Kidney capillary endothelial cell (primary cell): ENCODE measurements around the gene ZNF443.
"Not testable (repeated sequence)": the region's sequence is repeated elsewhere in the genome, so short reads cannot be mapped to it uniquely, and the experiment has no call there.

Experiments
- DNase-seq: peaks from one replicate; pipeline ENCODE4 v3.0.0-alpha.2; 2018; ENCODE audit warnings: low spot score

Gene ZNF443

DNA sequence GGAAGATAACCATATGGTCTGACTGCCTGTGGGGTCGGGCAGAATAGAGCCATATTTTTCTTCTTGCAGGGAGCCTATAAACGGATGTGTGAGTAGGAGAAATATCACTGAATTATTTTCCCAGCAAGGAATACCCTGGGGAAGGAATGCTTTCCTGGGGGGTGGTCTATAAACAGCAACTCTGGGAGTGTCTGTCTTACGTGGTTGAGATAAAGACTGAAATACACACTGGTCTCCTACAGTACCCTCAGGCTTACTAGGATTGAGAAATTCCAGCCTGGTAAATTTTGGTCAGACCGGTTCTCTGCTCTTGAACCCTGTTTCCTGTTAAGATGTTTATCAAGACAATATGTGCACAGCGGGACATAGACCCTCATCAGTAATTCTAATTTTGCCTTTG is 23.5 kb downstream of the ZNF443 start:
- not testable (repeated sequence) for DNase-seq

DNA sequence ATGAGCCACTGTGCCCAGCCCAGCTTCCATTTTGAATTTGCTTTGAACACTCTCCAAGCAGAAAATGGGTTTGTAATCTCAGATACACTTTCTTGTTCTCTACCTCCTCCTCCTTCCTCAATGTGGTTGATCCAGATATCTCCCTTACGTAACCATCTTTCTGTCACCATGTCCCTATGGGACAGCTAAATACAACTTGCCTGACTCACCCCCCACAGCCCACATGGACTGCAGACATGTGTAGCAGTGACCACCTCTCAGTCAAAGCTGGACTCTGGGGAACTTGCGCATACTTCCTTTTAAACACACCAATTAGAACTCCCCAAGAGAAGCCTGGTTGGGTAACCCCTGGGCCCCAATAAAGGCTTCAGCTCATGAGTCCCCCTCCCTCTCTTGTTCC is 28.9 kb downstream of the ZNF443 start:
- no peak for DNase-seq

DNA sequence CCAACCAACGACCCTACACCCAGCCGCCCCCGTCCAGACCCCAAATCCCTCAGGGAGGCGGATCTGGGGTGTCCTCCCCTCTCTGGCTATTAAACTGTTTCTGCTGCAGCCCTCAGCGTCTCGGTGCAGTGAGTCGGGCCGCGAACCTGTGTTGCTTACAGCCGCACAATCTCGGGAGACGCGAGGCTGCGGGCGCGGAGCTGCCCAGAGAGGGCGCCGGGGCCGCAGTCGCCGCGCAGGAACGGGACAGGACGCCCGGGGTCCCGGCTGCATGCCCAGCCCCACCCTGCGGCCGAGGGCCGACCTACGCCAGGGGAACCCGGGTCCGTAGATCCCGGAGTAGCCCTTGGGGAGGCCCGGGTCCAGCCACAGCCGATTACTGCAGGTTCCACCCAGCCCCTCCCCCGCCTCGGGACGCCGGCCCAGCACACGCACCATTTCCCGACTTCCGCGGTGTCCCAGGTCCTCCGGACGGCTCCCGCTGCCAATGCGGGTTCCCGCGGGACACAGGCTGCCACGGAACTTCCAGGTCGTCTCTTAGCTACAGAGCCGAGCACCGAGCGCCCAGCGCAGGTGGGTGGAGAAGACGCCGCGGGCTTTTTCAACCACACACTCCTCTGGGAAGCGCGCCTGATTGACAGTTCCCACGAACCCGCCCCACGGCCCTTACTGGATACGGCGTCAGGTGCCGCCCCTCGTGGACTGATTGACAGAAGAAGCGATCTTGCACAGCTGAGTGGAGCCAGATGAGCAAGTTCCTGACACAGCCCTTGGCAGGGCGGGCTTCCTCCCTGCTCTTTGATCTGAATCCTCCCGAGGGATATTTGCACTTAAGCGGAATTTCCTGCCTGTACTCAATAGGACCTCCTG is 40.0 kb downstream of the ZNF443 start, which contains the start of gene ZNF799:
Gene ZNF799 (minus strand): TSS at position 639 of the 870 bp plus-strand sequence. CDS start 201 bp downstream, at position 438.
- DNase-seq: peak; percentile 96

DNA sequence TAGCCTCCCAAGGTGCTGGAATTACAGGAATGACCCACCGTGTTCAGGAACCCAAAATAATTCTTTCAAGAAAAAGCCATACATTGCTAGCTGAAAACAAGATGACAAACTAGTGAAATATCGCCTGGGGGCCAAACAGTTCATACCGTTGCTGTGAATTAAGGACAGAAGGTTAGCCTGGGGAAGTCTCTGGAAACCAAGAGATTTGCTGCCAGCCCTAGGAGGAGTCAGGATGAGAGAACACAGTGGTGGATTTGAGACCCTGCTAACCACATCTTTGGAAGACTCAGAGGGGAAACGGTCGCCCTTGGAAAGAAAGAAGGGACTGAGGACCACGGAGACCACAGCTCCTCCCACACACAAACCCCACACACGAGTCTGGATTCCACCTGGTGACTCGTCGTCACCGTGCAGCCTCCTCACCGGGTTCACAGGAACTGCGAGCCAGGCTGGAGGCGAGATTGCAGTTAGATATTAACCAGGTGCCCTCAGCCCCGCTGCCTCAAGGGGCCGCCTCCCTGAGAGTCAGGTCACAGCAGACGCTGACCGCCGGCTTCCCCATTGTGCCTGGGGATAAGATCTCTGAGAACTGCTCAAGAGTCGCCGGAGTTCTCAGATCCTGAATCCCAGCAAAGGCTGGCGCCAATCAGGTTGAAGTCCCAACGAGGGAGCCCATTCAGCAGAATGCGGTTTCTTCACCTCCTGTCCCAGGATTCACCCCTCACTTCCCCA is 40.8 kb downstream of the ZNF443 start:
- DNase-seq: not testable (repeated sequence)

DNA sequence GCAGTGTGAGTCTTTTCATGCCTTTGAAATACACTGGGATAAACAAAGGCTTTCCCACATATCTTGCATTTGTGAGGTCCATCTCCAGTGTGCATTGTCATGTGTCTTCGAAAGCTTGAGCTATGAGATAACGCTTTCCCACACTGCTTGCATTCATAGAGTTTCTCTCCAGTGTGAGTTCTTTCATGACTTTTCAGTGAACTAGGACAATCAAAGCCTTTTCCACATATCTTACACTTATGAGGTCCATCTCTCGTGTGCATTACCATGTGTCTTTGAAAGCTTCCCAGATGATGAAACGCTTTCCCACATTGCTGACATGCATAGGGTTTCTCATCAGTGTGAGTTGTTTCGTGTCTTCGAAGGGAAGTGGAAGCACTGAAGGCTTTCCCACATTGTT is 49.7 kb downstream of the ZNF443 start:
- not testable (repeated sequence) for DNase-seq

DNA sequence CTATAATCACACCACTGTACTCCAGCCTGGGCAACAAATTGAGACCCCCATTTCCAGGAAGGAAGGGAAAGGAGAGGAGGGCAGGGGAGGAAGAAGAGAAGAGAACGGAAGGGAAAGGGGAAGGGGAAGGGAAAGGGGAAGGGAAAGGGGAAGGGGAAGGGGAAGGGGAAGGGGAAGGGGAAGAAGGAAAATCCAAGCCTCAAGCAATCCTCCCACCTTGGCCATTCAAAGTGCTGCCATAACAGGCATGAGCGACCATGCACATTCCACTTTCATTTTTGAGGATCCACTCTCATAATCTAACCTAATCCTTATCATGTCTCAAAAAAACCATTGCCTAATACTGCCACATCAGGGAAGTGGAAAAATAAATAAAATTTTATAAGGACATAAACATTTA is 54.5 kb downstream of the ZNF443 start:
- DNase-seq: not testable (repeated sequence)

DNA sequence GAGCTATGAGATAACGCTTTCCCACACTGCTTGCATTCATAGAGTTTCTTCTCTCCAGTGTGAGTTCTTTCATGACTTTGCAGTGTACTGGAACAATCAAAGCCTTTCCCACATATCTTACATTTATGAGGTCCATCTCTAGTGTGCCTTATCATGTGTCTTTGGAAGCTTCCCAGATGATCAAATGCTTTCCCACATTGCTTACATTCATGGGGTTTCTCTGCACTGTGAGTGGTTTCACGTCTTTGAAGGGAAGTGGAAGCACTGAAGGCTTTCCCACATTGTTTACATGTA is 60.4 kb downstream of the ZNF443 start:
- DNase-seq: no peak

DNA sequence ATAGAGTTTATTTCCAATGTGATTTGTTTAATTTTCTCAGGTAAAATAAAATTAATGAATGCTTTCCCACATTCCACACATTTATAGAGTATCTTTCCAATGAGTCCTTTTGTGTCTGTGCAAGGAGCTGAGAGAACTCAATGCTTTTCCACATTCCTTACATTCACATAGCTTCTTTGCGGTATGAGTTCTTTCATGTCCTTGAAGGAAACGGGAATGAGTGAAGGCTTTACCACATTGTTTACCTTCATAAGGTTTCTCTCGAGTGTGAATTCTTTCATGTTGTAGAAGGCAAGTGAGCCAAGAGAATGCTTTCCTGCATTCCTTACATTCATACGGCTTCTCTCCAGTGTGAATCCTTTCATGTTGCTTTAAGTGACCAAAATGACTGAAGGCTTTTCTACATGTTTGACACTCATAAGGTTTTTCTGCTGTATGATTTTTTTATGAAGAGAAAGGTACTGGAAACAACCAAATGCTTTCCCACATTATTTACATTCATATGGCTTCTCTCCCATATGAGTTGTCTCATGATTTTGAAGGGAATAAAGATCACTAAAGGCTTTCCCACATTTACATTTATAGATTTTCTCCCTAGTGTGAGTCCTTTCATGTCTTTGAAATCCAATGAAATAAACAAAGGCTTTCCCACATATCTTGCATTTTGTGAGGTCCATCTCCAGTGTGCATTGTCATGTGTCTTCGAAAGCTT is 60.9 kb downstream of the ZNF443 start:
- no peak for DNase-seq
